Cardiac fibroblast (primary cell): ENCODE measurements around the gene BCL7C.

Experiments
- DNase-seq, 2 donors: peaks; one replicate each; pipeline versions ENCODE4 v3.0.0 to v3.0.0-alpha.2; 2010; ENCODE audit warnings: low read depth in 2 of 2
- H3K4me3 ChIP-seq, 2 donors: replicated peaks in 1 of 2; 1 replicate in 1 of 2; 2 replicates in 1 of 2; pipeline ENCODE4 v1.5.1; 2011; ENCODE audit warnings: low read depth in 2 of 2, low read length in 2 of 2, mild to moderate bottlenecking in 2 of 2, moderate library complexity in 1 of 2
- CTCF ChIP-seq: IDR thresholded peaks from one replicate; pipeline ENCODE4 v1.5.1; 2011; ENCODE audit warnings: low read depth, mild to moderate bottlenecking, low read length, inconsistent platforms

BCL7C gene

GRCh38 chr16:30839523-30840227 lies 54.2 kb downstream of the BCL7C start:
- no peak for DNase-seq
- no peak overlapping the region for H3K4me3 ChIP-seq
- TF ChIP-seq CTCF: no peak

- no peak for TF ChIP-seq CTCF
- H3K4me3 ChIP-seq: no peak overlapping the region
- no peak for DNase-seq
Measured at GRCh38 chr16:30838876-30839471, 54.9 kb downstream of the BCL7C start.

- no peak for TF ChIP-seq CTCF
- no peak for DNase-seq
- no peak overlapping the region for H3K4me3 ChIP-seq
Measured at GRCh38 chr16:30837904-30838303, 56.0 kb downstream of the BCL7C start.
